DOHH2 (cell line): ENCODE measurements around the gene HDAC4.

ENCODE experiments used
- H3F3A ChIP-seq: fragments of 200-600 bp; sonication (generic), shearing (Covaris generic); 2 replicates; pipeline ENCODE4 v1.6.0; 2016; ENCODE audit warnings: antibody characterized with exemption, mild to moderate bottlenecking; ENCODE audit not compliant: control insufficient read depth, insufficient read depth
- H3K27ac ChIP-seq: fragments of 200-600 bp; sonication (generic); 2 replicates; pipeline ENCODE4 v1.5.1; 2014; ENCODE audit warnings: low read depth, mild to moderate bottlenecking, low read length, moderate library complexity
- H3K27me3 ChIP-seq: fragments of 200-600 bp; sonication (generic); 2 replicates; pipeline ENCODE4 v1.6.1; 2014; ENCODE audit warnings: mild to moderate bottlenecking, low read length, mixed read lengths; ENCODE audit not compliant: control insufficient read depth
- H3K36me3 ChIP-seq: fragments of 200-600 bp; sonication (generic); 2 replicates; pipeline ENCODE4 v1.6.1; 2014; ENCODE audit warnings: mild to moderate bottlenecking, low read length, moderate library complexity, mixed read lengths; ENCODE audit not compliant: control insufficient read depth
- H3K4me1 ChIP-seq: fragments of 200-600 bp; sonication (generic); 2 replicates; pipeline ENCODE4 v1.6.1; 2014; ENCODE audit warnings: mild to moderate bottlenecking, low read length, mixed read lengths; ENCODE audit not compliant: control insufficient read depth
- H3K4me2 ChIP-seq: fragments of 200-600 bp; sonication (generic); 2 replicates; pipeline ENCODE4 v1.6.0; 2014; ENCODE audit warnings: mild to moderate bottlenecking, low read length, moderate library complexity
- H3K4me3 ChIP-seq: fragments of 200-600 bp; sonication (generic); 2 replicates; pipeline ENCODE4 v1.5.1; 2014; ENCODE audit warnings: mild to moderate bottlenecking, low read length, mixed read lengths
- H3K79me2 ChIP-seq: fragments of 200-600 bp; sonication (generic); 2 replicates; pipeline ENCODE4 v1.6.1; 2014; ENCODE audit warnings: mild to moderate bottlenecking, low read length, mixed read lengths; ENCODE audit not compliant: control insufficient read depth
- H3K9me2 ChIP-seq: fragments of 200-600 bp; sonication (generic); replicated peaks from 2 replicates; pipeline ENCODE4 v1.6.1; 2014; ENCODE audit warnings: mild to moderate bottlenecking, low read length, mixed read lengths; ENCODE audit not compliant: control insufficient read depth
- H3K9me3 ChIP-seq: fragments of 200-600 bp; sonication (generic); 2 replicates; pipeline ENCODE4 v1.6.1; 2014; ENCODE audit warnings: antibody characterized with exemption, low read length, mixed read lengths; ENCODE audit not compliant: control insufficient read depth, insufficient read depth
- H4K20me1 ChIP-seq: fragments of 200-600 bp; sonication (generic); 2 replicates; pipeline ENCODE4 v1.6.0; 2014; ENCODE audit warnings: low read depth, mild to moderate bottlenecking, antibody characterized with exemption, low read length, moderate library complexity; ENCODE audit not compliant: control insufficient read depth, insufficient read depth
- EZH2phosphoT487 ChIP-seq: fragments of 200-600 bp; sonication (generic); IDR thresholded peaks from 2 replicates; pipeline ENCODE4 v1.6.1; 2017; ENCODE audit warnings: borderline replicate concordance, mild to moderate bottlenecking, antibody characterized with exemption, low read length, moderate library complexity, mixed read lengths
- TF ChIP-seq, protein P1 (sequence below): fragments of 200-600 bp; sonication (generic); IDR thresholded peaks from one replicate; pipeline ENCODE4 v1.5.1; 2014; ENCODE audit warnings: antibody characterized with exemption, mild to moderate bottlenecking, low read depth, low read length; ENCODE audit not compliant: poor library complexity, severe bottlenecking

HDAC4 gene

DNA sequence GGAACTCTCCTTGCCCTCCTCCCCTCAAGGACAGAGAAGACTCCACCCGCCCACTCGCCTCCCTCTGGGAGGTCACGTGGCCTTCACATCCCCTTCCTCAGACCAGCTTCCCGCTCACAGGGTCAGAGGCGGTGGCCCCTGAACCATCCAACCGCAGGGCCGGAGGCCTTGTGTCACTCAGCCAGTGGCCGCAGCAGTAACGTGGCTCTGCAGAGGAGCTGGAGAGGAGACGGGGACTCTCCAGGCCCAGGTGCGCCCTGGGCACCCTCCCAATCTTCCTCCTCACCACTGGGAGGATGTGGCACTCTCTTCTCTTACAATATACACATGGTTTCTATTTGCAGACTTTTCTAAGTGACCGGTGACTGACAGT, 391.2 kb downstream of the HDAC4 start:
- H3K27me3 ChIP-seq: no peaks in the 10 kb centered on the region
- no peaks in the 10 kb centered on the region for H3F3A ChIP-seq
- H3K9me2 ChIP-seq: no peaks in the 10 kb centered on the region
- H3K36me3 ChIP-seq: no peaks in the 10 kb centered on the region
- H4K20me1 ChIP-seq: no peaks in the 10 kb centered on the region
- no peaks in the 10 kb centered on the region for H3K9me3 ChIP-seq
- H3K27ac ChIP-seq: no peak overlapping the region
- no peak overlapping the region for H3K4me3 ChIP-seq
- H3K79me2 ChIP-seq: no peaks in the 10 kb centered on the region
- no peak for TF ChIP-seq EZH2phosphoT487
- TF ChIP-seq, protein P1, sequence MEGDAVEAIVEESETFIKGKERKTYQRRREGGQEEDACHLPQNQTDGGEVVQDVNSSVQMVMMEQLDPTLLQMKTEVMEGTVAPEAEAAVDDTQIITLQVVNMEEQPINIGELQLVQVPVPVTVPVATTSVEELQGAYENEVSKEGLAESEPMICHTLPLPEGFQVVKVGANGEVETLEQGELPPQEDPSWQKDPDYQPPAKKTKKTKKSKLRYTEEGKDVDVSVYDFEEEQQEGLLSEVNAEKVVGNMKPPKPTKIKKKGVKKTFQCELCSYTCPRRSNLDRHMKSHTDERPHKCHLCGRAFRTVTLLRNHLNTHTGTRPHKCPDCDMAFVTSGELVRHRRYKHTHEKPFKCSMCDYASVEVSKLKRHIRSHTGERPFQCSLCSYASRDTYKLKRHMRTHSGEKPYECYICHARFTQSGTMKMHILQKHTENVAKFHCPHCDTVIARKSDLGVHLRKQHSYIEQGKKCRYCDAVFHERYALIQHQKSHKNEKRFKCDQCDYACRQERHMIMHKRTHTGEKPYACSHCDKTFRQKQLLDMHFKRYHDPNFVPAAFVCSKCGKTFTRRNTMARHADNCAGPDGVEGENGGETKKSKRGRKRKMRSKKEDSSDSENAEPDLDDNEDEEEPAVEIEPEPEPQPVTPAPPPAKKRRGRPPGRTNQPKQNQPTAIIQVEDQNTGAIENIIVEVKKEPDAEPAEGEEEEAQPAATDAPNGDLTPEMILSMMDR: no peak
- H3K4me2 ChIP-seq: no peak overlapping the region
- no peaks in the 10 kb centered on the region for H3K4me1 ChIP-seq

DNA sequence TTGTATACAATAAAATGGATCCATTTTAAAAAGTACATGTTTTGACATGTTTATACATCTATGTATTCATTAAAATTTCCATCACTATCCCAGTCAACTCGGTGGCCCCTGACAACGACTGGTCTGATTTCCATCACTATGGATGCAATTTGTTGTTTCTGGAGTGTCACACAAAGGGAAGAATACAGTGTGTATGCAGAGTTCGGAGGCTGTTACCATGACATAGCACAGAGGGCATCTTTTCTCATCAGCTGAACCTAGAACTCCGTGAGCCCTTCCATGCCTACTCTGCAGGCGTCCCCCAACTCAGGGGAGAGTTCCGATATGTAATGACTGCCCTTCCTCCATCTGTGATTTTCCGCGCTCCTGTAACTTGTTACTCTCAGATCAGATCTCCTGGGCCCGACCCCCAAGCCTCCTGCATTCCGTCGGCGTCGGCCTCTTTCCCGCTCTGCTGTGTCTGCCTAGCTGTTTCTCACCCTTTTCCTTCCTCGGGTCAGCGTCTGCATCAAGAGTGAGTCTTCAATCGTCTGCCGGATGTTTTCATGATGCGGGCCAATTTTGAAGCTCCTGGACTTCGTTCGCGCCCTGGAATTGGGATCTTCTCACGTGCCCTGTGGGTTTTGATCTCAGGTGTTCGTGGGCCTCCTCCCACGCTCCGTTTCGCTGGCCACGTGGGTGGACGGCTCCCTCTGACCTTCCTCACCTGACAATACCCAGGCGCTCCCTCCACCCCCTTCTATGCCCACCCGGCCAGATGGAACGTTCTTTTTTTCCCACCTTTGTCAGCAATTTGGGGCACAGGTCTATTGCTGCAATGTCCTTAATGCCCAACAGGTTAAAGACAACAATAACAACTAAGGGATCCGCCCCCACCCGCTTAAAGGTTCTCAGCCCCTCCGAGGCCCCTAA, 391.9 kb downstream of the HDAC4 start:
- no peaks in the 10 kb centered on the region for H3K4me1 ChIP-seq
- no peaks in the 10 kb centered on the region for H4K20me1 ChIP-seq
- no peaks in the 10 kb centered on the region for H3K36me3 ChIP-seq
- H3K4me3 ChIP-seq: no peak overlapping the region
- H3K79me2 ChIP-seq: no peaks in the 10 kb centered on the region
- H3K9me2 ChIP-seq: no peaks in the 10 kb centered on the region
- H3K9me3 ChIP-seq: no peaks in the 10 kb centered on the region
- H3K27me3 ChIP-seq: no peaks in the 10 kb centered on the region
- TF ChIP-seq, protein P1: no peak
- TF ChIP-seq EZH2phosphoT487: no peak
- no peak overlapping the region for H3K27ac ChIP-seq
- no peaks in the 10 kb centered on the region for H3F3A ChIP-seq
- no peak overlapping the region for H3K4me2 ChIP-seq

DNA sequence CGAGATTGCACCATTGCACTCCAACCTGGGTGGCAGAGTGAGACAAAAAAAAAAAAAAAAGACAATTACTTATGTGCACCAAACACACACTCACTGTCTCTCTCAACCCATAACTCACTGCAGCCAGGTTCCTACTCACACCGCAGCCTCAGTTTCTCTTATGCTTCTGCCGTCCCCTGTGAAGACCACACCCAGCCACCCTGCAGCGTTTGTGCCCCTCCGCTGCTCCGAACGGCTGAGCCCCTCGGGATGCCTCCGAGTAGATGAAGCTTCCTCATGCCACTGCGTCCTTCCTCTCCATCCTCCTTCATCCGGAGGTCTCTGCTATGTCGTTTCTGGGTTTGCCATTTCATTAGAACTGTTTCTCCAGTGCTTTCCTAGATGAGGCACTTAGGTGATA, 392.8 kb downstream of the HDAC4 start:
- H3K4me2 ChIP-seq: no peak overlapping the region
- H3K27me3 ChIP-seq: no peaks in the 10 kb centered on the region
- TF ChIP-seq, protein P1: no peak
- no peak for TF ChIP-seq EZH2phosphoT487
- H3F3A ChIP-seq: no peaks in the 10 kb centered on the region
- no peaks in the 10 kb centered on the region for H3K9me2 ChIP-seq
- H3K27ac ChIP-seq: no peak overlapping the region
- H3K9me3 ChIP-seq: no peaks in the 10 kb centered on the region
- H3K79me2 ChIP-seq: no peaks in the 10 kb centered on the region
- no peak overlapping the region for H3K4me3 ChIP-seq
- H4K20me1 ChIP-seq: no peaks in the 10 kb centered on the region
- H3K4me1 ChIP-seq: no peaks in the 10 kb centered on the region
- H3K36me3 ChIP-seq: no peaks in the 10 kb centered on the region
